AG10803 (cell line): Measurements from ENCODE around the gene GART.
"Not testable (repeated sequence)": the region's sequence is repeated elsewhere in the genome, so short reads cannot be mapped to it uniquely, and the experiment has no call there.

Source experiments
- DNase-seq: peaks from one replicate; pipeline ENCODE4 v3.0.0; 2010; ENCODE audit warnings: low read depth
- H3K4me3 ChIP-seq: 2 replicates; pipeline ENCODE4 v1.5.1; 2011; ENCODE audit warnings: mild to moderate bottlenecking, low read length, control low read depth
- CTCF ChIP-seq: conservative IDR thresholded peaks from 2 replicates; pipeline ENCODE4 v1.5.1; 2011; ENCODE audit warnings: mild to moderate bottlenecking, low read length, control low read depth, inconsistent platforms

Gene GART

DNA sequence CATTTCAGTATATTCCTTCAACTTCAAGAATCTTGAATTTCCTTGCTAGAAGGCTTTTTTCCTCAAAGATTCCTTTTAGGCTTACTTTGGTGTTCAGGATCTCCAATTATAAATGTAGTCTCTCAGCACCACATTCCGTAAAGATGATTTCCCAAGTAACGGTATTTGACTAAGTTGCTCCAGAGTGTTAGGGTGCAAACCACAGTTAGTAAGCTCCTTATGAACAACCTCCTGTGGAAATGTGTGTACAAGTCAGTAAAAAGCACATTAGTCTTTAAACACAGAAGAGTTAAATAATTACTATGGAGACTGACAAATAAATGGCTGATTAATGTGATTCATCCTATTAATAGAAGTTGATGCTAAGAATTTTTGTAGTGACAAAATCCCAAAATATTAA, 36.3 kb upstream of the GART start:
- H3K4me3 ChIP-seq = no peak overlapping the region
- TF ChIP-seq CTCF = no peak
- peak; percentile 80 for DNase-seq

DNA sequence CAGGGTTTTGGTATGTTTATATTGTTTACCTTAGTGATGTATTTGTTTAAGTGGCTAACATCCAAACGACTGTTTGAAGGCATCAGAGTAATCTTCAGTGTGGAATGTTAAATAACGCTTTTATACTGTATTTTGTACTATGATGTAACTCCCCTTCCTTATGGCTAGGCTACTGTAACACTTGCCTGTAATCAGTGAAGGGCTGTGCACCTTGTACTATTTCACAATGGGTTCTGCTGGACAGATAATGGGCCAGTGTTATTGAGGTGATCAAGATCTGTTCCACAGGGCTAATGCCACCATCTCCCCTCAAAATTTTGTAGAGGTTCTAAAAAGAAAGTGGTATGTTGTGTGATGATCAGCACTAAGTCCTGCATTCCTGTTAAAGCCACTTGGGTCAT, 34.8 kb upstream of the GART start:
- not testable (repeated sequence) for DNase-seq

GRCh38 chr21:33572350-33572749, 30.4 kb upstream of the GART start:
- DNase-seq = no peak
- H3K4me3 ChIP-seq = no peak overlapping the region
- TF ChIP-seq CTCF = no peak

More for the DNA sequence above, 34.8 kb upstream of the GART start:
- H3K4me3 ChIP-seq = not testable (repeated sequence)

DNA sequence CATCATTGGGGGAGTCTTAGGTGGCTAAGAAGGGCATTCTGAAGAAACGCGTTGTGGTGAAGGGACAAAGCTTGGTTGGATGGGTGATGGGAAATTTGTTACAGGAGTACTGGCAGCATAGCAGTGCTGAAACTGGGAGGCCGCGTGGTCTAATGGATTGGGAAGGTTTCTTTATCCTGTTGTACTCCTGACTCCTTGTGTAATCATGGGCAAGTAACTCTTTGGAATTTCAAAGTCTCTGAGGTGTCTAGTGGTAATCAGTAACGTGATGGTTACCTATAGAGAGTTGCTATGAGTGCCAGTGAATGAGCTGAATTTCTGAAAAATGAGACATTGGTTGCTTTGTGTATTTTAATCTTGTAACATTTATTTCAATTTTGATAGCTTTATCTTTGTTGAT, 28.1 kb upstream of the GART start:
- no peak overlapping the region for H3K4me3 ChIP-seq
- DNase-seq = no peak
- TF ChIP-seq CTCF = no peak

DNA sequence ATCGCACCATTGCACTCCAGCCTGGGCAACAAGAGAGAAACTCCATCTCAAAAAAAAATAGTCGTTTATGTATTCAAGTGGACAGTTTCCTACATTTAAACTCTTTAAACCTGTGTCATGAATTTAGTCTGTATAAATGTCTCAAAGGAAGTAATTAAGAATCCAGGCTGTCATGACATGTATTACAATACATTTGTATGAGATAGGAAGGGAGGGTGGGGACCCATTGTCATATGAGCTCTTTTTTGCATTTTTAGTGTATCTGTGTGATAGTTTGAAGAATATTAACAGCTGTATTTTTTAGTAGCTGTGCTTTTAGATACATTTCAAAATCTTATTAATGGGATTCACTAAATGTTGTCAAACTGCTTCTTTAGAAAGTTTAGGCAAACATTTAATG, 26.5 kb upstream of the GART start:
- no peak for DNase-seq
- H3K4me3 ChIP-seq = no peak overlapping the region
- no peak for TF ChIP-seq CTCF

GRCh38 chr21:33567914-33568313, 26.0 kb upstream of the GART start:
- no peak overlapping the region for H3K4me3 ChIP-seq
- no peak for TF ChIP-seq CTCF
- DNase-seq = no peak

GRCh38 chr21:33566514-33566913, 24.6 kb upstream of the GART start:
- no peak for TF ChIP-seq CTCF
- no peak for DNase-seq
- no peak overlapping the region for H3K4me3 ChIP-seq

- DNase-seq = no peak
- no peak for TF ChIP-seq CTCF
These were observed 20.5 kb upstream of the GART start for GRCh38 chr21:33562389-33562788.

More at GRCh38 chr21:33562389-33562788, 20.5 kb upstream of the GART start:
- H3K4me3 ChIP-seq = no peak overlapping the region
